ENCODE measurements around the gene PDZRN3.

- TF ChIP-seq PPARA (CRISPR knock-in tag; IDR thresholded peaks at IDR 0.05; ENCODE audit: borderline replicate concordance) = no peak
- no peak for TF ChIP-seq ZFP3 (CRISPR knock-in tag; IDR thresholded peaks at IDR 0.05)
- no peak for TF ChIP-seq ESRRG (CRISPR knock-in tag; IDR thresholded peaks at IDR 0.05)
- TF ChIP-seq ZC3H10 (CRISPR knock-in tag; IDR thresholded peaks at IDR 0.05) = no peak
Measured at GRCh38 chr3:73481888-73482287, 142.9 kb downstream of the PDZRN3 start.
